Activated T-helper 17 cell treated with anti-CD3 and anti-CD28 coated beads, Interleukin-2, amount 50 U/mL, for 72 hours (primary cell): ENCODE measurements around the gene C11orf71. TPM values are rescaled to one million over a fixed set of nuclear protein-coding genes. Genes with fewer than 3 reads are reported as not detected.

Experiments
- ATAC-seq: fragments of 150-1000 bp; cut with Tn5 transposase; replicated peaks from 2 replicates; pipeline ENCODE4 v1.10.0; 2021; ENCODE audit warnings: mild to moderate bottlenecking, moderate library complexity
- H3K27ac Mint-ChIP-seq: one replicate; pipeline ENCODE4 v1.8.0; 2022; ENCODE audit warnings: mixed read lengths
- H3K27me3 Mint-ChIP-seq: one replicate; pipeline ENCODE4 v1.8.0; 2022; ENCODE audit warnings: mixed read lengths
- H3K36me3 Mint-ChIP-seq: one replicate; pipeline ENCODE4 v1.8.0; 2022; ENCODE audit warnings: low read depth, mild to moderate bottlenecking, mixed read lengths
- H3K4me1 Mint-ChIP-seq: one replicate; pipeline ENCODE4 v1.8.0; 2022; ENCODE audit warnings: mixed read lengths
- H3K4me3 Mint-ChIP-seq: one replicate; pipeline ENCODE4 v1.8.0; 2022; ENCODE audit warnings: mild to moderate bottlenecking, mixed read lengths
- H3K9me3 Mint-ChIP-seq: one replicate; pipeline ENCODE4 v1.8.0; 2022; ENCODE audit warnings: mixed read lengths
- total RNA-seq, 2 donors: library from RNA; stranded (reverse); gene quantifications; one replicate each; pipeline ENCODE4 v1.2.3, GENCODE V29; 2022

C11orf71 gene
- total RNA-seq, 2 donors from 2014 or later: 4.0 to 5.2 TPM

- no peak overlapping the region for H3K27ac Mint-ChIP-seq
- H3K27me3 Mint-ChIP-seq: peaks cover 13% of the 10 kb centered on the region
- no peaks in the 10 kb centered on the region for H3K4me1 Mint-ChIP-seq
- no peak overlapping the region for H3K4me3 Mint-ChIP-seq
- H3K9me3 Mint-ChIP-seq: no peaks in the 10 kb centered on the region
- no peak for ATAC-seq
- H3K36me3 Mint-ChIP-seq: no peaks in the 10 kb centered on the region
These were observed 14.2 kb downstream of the C11orf71 start for GRCh38 chr11:114386131-114386530.

DNA sequence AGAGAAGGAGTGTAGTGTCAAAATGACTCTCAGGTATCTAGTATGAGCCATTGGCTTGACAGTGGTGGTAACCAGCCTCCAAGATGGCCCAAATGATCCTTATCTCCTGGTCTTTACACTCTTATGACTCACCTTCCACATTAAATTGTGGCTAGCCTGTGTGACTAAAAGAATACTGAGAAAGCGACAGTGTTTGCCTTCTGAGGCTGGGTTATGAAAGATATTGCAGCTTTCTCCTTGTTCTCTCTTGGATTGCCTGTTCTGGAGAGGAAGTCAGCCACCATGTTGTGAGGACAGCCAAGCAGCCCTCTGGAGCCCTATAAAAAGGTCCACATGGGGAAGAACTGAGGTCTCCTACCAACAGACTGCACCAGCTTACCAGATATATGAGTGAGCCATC is 15.8 kb downstream of the C11orf71 start:
- Mint-ChIP-seq H3K4me1 (no peaks in the 10 kb centered on the region), H3K9me3 (no peaks in the 10 kb centered on the region), H3K27me3 (peaks cover 20% of the 10 kb centered on the region), H3K4me3 (no peak overlapping the region), H3K27ac (no peak overlapping the region), H3K36me3 (no peaks in the 10 kb centered on the region)
- ATAC-seq: peak; percentile 82

DNA sequence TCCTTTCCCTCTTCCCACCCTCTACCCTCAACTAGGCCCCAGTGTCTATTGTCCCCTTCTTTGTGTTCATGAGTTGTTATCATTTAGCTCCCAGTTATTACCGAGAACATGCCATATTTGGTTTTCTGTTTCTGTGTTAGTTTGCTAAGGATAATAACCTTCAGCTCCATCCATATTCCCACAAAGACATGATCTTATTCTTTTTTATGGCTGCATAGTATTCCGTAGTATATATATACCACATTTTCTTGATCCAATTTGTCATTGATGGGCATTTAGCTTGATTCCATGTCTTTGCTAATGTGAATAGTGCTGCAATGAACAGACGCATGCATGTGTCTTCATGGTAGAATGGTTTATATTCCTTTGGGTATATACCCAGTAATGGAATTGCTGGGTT is 17.8 kb downstream of the C11orf71 start:
- H3K27me3 Mint-ChIP-seq: peaks cover 17% of the 10 kb centered on the region
- H3K4me1 Mint-ChIP-seq: no peaks in the 10 kb centered on the region
- H3K27ac Mint-ChIP-seq: no peak overlapping the region
- no peak for ATAC-seq
- H3K9me3 Mint-ChIP-seq: no peaks in the 10 kb centered on the region
- no peak overlapping the region for H3K4me3 Mint-ChIP-seq
- H3K36me3 Mint-ChIP-seq: no peaks in the 10 kb centered on the region

DNA sequence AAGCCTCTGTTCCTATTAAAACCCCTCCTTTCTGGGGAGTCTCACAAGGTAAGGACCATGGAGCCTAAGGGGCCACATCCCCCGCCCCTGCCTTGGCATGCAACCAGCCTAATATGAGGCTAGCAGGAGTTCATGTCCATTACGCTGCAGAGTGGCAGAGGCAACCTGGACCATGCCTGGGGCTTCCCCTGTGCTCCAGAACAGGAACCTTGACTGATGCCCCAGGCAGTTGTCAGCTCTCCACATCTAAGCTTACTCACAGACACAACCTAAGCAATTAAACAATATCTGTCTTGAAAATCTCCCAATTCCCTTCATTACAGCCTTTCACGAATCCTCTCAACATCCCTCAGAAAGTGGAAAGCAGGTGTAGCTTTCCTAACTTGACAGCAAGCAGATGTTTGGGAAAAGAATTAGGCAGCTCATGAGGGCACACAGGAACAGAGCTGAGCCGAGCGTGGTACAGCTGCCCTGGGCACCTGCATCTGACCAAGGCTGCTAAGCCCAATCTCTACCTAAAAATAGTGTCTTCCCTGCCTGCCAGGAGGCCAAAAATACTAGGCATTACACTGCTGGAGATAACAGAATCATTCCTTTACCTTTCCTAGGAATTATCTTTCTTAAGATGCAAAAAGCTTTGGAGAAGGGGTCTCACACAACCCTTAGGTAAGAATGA is 20.8 kb downstream of the C11orf71 start:
- no peak overlapping the region for H3K27ac Mint-ChIP-seq
- H3K36me3 Mint-ChIP-seq: no peaks in the 10 kb centered on the region
- no peak overlapping the region for H3K4me3 Mint-ChIP-seq
- no peak for ATAC-seq
- peaks cover 20% of the 10 kb centered on the region for H3K27me3 Mint-ChIP-seq
- H3K9me3 Mint-ChIP-seq: no peaks in the 10 kb centered on the region
- no peaks in the 10 kb centered on the region for H3K4me1 Mint-ChIP-seq

DNA sequence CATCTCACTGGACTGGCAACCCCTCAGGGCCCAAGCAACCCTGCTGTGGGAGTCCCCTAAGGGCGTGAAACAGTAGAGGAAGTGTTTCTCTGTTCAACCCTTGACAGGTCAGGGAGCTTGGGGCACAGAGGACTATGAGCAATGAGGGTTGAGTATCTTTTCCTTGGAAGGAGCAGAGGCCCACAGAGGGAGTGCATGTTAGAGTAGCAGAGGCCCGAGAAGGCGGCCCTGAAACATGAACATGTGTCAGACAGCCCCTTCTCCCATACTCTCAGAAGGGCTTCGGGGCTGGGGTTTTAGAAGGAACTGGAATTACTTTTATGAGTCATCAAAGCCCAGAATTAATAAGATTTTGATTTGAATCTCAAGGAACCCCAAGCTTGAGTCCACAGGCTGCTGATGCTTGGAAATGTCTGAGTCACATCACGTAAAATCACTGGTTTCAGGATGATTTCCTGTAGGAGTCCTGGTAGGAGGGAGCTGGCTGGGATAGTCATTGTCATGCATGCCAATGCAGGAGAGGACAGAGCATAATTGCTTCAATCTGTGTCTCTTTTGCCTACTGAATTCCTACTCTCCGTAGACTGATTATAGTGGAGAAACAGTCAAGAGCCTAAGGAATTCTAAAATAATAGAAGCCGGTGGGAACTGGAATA is 22.6 kb downstream of the C11orf71 start:
- peaks cover 22% of the 10 kb centered on the region for H3K27me3 Mint-ChIP-seq
- H3K4me3 Mint-ChIP-seq: no peak overlapping the region
- H3K36me3 Mint-ChIP-seq: no peaks in the 10 kb centered on the region
- H3K9me3 Mint-ChIP-seq: no peaks in the 10 kb centered on the region
- no peaks in the 10 kb centered on the region for H3K4me1 Mint-ChIP-seq
- no peak overlapping the region for H3K27ac Mint-ChIP-seq
- peak; percentile 38 for ATAC-seq

DNA sequence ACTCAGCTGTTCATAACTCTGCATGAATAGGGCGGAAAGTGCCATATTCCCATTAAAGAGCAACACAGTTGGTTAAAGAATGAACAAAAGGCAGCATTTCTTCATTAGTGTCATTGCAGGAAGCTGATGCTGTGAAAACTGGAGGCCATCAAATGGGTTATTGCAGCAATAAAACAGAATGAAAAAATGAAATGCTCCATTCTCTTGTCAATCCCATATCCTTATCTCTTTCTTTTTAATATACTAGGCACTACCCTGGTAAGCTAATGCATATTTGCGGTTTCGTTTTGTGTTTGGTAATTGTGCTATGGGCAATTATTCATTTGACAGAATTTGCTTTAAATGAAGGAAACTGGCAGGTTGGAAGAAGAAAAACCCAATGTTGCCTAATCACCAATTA is 25.3 kb downstream of the C11orf71 start:
- no peaks in the 10 kb centered on the region for H3K4me1 Mint-ChIP-seq
- no peak for ATAC-seq
- no peak overlapping the region for H3K27ac Mint-ChIP-seq
- no peaks in the 10 kb centered on the region for H3K36me3 Mint-ChIP-seq
- peaks cover 28% of the 10 kb centered on the region for H3K27me3 Mint-ChIP-seq
- no peaks in the 10 kb centered on the region for H3K9me3 Mint-ChIP-seq
- H3K4me3 Mint-ChIP-seq: no peak overlapping the region

GRCh38 chr11:114368918-114369680 is 31.2 kb downstream of the C11orf71 start:
- Mint-ChIP-seq H3K27ac (no peak overlapping the region), H3K9me3 (no peaks in the 10 kb centered on the region), H3K4me1 (no peaks in the 10 kb centered on the region), H3K4me3 (no peak overlapping the region), H3K36me3 (no peaks in the 10 kb centered on the region), H3K27me3 (peaks cover 33% of the 10 kb centered on the region)
- ATAC-seq: no peak

DNA sequence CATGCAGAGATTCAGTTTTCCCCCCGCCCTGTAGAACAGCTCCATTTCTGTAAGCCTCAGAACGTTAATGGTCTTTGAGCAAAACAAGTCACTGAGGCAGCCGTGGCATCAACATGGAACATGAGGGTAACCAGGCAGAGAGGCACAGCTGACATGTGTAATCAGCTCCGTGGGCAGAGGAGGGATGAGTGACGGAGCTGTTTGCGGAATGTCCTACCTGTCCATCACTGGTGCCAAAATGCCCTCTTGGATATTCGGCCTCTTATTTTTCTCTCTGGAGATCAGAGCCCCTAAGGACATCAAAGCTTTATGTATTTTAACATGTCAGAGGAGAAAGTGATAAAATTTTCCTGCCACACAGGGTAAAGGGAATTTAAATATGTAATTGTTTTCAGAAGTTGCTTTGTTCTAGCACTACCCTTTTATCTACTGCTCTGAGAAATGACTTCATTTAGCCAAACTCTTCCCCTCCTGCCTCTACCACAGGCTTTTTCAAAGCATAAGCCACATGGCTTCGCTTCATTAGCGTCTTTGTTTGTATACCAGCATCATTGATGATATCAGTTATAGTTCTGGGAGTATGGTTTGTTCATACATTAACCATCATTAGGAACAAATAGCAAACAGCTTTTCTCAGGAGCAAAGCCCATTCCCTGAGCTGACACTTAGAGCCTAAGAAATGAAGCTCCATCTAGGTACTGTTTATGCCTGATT is 32.9 kb downstream of the C11orf71 start:
- ATAC-seq: no peak
- H3K36me3 Mint-ChIP-seq: no peaks in the 10 kb centered on the region
- peaks cover 37% of the 10 kb centered on the region for H3K27me3 Mint-ChIP-seq
- no peaks in the 10 kb centered on the region for H3K4me1 Mint-ChIP-seq
- H3K9me3 Mint-ChIP-seq: no peaks in the 10 kb centered on the region
- no peak overlapping the region for H3K27ac Mint-ChIP-seq
- H3K4me3 Mint-ChIP-seq: no peak overlapping the region

GRCh38 chr11:114366331-114367243 is 33.7 kb downstream of the C11orf71 start:
- Mint-ChIP-seq H3K4me3 (no peak overlapping the region), H3K9me3 (no peaks in the 10 kb centered on the region), H3K36me3 (no peaks in the 10 kb centered on the region), H3K27ac (no peak overlapping the region), H3K4me1 (no peaks in the 10 kb centered on the region), H3K27me3 (peaks cover 30% of the 10 kb centered on the region)
- ATAC-seq: no peak

DNA sequence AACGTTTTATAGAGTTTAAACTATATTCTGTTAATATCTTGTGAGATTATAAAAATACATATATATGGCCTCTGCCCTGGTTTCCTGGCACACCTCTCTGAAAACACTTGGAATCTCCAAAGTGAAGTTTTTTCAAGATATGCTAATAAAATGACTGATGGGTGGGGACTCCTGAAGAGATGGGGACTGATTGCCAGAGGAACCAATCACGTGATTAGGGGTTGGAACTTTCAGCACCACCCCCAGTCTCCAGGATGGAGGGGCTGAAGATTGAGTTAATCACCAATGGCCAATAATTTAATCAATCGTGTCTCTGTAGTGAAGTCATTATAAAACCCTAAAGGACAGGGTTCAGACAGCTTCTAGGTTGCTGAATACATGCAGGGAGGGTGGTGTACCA is 37.4 kb downstream of the C11orf71 start:
- Mint-ChIP-seq H3K9me3 (no peaks in the 10 kb centered on the region), H3K4me1 (no peaks in the 10 kb centered on the region), H3K36me3 (no peaks in the 10 kb centered on the region), H3K27me3 (peaks cover 28% of the 10 kb centered on the region), H3K4me3 (no peak overlapping the region), H3K27ac (no peak overlapping the region)
- no peak for ATAC-seq

GRCh38 chr11:114362326-114362725 is 38.0 kb downstream of the C11orf71 start:
- peaks cover 28% of the 10 kb centered on the region for H3K27me3 Mint-ChIP-seq
- H3K36me3 Mint-ChIP-seq: no peaks in the 10 kb centered on the region
- ATAC-seq: no peak

GRCh38 chr11:114359342-114359741 is 41.0 kb downstream of the C11orf71 start:
- Mint-ChIP-seq H3K4me3 (no peak overlapping the region), H3K4me1 (no peaks in the 10 kb centered on the region), H3K27me3 (peaks cover 16% of the 10 kb centered on the region), H3K36me3 (no peaks in the 10 kb centered on the region), H3K9me3 (no peaks in the 10 kb centered on the region), H3K27ac (no peak overlapping the region)
- ATAC-seq: no peak

More at GRCh38 chr11:114362326-114362725, 38.0 kb downstream of the C11orf71 start:
- no peaks in the 10 kb centered on the region for H3K9me3 Mint-ChIP-seq
- H3K4me1 Mint-ChIP-seq: no peaks in the 10 kb centered on the region
- no peak overlapping the region for H3K4me3 Mint-ChIP-seq
- H3K27ac Mint-ChIP-seq: no peak overlapping the region

DNA sequence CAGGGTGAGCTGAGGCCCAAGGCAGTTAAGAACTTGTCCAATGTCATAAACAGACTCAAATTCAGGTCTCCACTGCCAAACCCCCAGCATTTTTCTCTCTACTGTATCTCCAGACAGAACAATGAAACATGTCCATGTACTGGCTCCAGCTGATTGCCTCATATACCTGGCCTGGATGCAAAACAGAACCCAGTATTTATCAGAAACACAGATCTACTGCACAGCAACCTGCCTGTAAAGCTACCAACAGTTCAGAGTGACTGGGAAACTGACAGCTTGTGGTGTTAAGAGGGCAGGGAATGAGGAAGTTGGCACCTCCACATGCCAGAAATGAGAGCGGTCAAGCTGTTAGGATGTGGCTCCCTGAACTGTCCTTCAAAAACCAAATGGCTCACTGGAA is 41.6 kb downstream of the C11orf71 start:
- no peak overlapping the region for H3K27ac Mint-ChIP-seq
- no peaks in the 10 kb centered on the region for H3K9me3 Mint-ChIP-seq
- no peaks in the 10 kb centered on the region for H3K36me3 Mint-ChIP-seq
- no peaks in the 10 kb centered on the region for H3K4me1 Mint-ChIP-seq
- ATAC-seq: no peak
- H3K4me3 Mint-ChIP-seq: no peak overlapping the region
- H3K27me3 Mint-ChIP-seq: peaks cover 16% of the 10 kb centered on the region

GRCh38 chr11:114354076-114354475 is 46.2 kb downstream of the C11orf71 start:
- Mint-ChIP-seq H3K9me3 (no peaks in the 10 kb centered on the region), H3K36me3 (no peaks in the 10 kb centered on the region), H3K4me3 (no peak overlapping the region), H3K4me1 (no peaks in the 10 kb centered on the region), H3K27me3 (peaks cover 3% of the 10 kb centered on the region), H3K27ac (no peak overlapping the region)
- no peak for ATAC-seq
